Measurements from ENCODE around the gene DNAH1.

DNAH1 gene

GRCh38 chr3:52404391-52404790, 88.3 kb downstream of the DNAH1 start:
- DNase-seq (ENCODE audit: low spot score), result no peak

GRCh38 chr3:52405066-52405465, 88.9 kb downstream of the DNAH1 start:
- DNase-seq (ENCODE audit: low spot score), result no peak

GRCh38 chr3:52405601-52406110, 89.5 kb downstream of the DNAH1 start:
- no peak for DNase-seq (ENCODE audit: low spot score)

GRCh38 chr3:52406231-52406661, 90.1 kb downstream of the DNAH1 start:
- DNase-seq (ENCODE audit: low spot score), result no peak

- DNase-seq (ENCODE audit: low spot score), result no peak
Measured at GRCh38 chr3:52406791-52407510, 90.8 kb downstream of the DNAH1 start.

- DNase-seq (ENCODE audit: low spot score), result no peak
Measured at GRCh38 chr3:52407779-52408178, 91.7 kb downstream of the DNAH1 start.

GRCh38 chr3:52408466-52408865, 92.3 kb downstream of the DNAH1 start:
- no peak for DNase-seq (ENCODE audit: low spot score)

- no peak for DNase-seq (ENCODE audit: low spot score)
Measured at GRCh38 chr3:52415800-52416199, 99.7 kb downstream of the DNAH1 start.

- no peak for DNase-seq (ENCODE audit: low spot score)
Measured at GRCh38 chr3:52420388-52420787, 104.3 kb downstream of the DNAH1 start.

- no peak for DNase-seq (ENCODE audit: low spot score)
Measured at GRCh38 chr3:52422669-52423068, 106.5 kb downstream of the DNAH1 start.

GRCh38 chr3:52423173-52423572, 107.1 kb downstream of the DNAH1 start:
- no peak for DNase-seq (ENCODE audit: low spot score)

- peak; percentile 84 for DNase-seq (ENCODE audit: low spot score)
Measured at GRCh38 chr3:52428151-52429005, 112.3 kb downstream of the DNAH1 start.

- DNase-seq (ENCODE audit: low spot score), result no peak
Measured at GRCh38 chr3:52429031-52429430, 112.9 kb downstream of the DNAH1 start.

GRCh38 chr3:52429779-52430415, 113.8 kb downstream of the DNAH1 start:
- DNase-seq (ENCODE audit: low spot score), result no peak

- no peak for DNase-seq (ENCODE audit: low spot score)
Measured at GRCh38 chr3:52430416-52430810, 114.3 kb downstream of the DNAH1 start.

- DNase-seq (ENCODE audit: low spot score), result no peak
Measured at GRCh38 chr3:52431459-52432223, 115.5 kb downstream of the DNAH1 start.

GRCh38 chr3:52432225-52432624, 116.1 kb downstream of the DNAH1 start:
- no peak for DNase-seq (ENCODE audit: low spot score)

GRCh38 chr3:52432691-52433141, 116.6 kb downstream of the DNAH1 start:
- no peak for DNase-seq (ENCODE audit: low spot score)

GRCh38 chr3:52433328-52433995, 117.3 kb downstream of the DNAH1 start:
- no peak for DNase-seq (ENCODE audit: low spot score)

- DNase-seq (ENCODE audit: low spot score), result no peak
Measured at GRCh38 chr3:52433996-52434479, 117.9 kb downstream of the DNAH1 start.

Data from AG08395 (cell line).